B cell (primary cell): ENCODE measurements around the gene FRMD3. TPM values are rescaled to one million over a fixed set of nuclear protein-coding genes. Genes with fewer than 3 reads are reported as not detected.

Experiments
- ATAC-seq: fragments of 200-7000 bp; cut with Tn5 transposase; one replicate; pipeline ENCODE4 v1.10.0; 2021; ENCODE audit warnings: low read depth, mild to moderate bottlenecking, moderate number of reproducible peaks, moderate library complexity
- CTCF ChIA-PET: fragments of 350-600 bp; sonication (Branson Sonifier 250); formaldehyde crosslinking; loops from one replicate; lab custom pipeline; 2021; ENCODE audit warnings: antibody characterized with exemption, inconsistent platforms; lab: Charles Lee
- POLR2A ChIA-PET: fragments of 350-600 bp; sonication (Branson Sonifier 250); formaldehyde crosslinking; loops from one replicate; lab custom pipeline; 2021; ENCODE audit warnings: antibody characterized with exemption; lab: Charles Lee
- DNase-seq: peaks from one replicate; pipeline ENCODE4 v3.0.0; 2013
- H2AFZ ChIP-seq: 2 replicates; pipeline ENCODE4 v1.6.1; 2012; ENCODE audit warnings: mild to moderate bottlenecking, low read depth, low read length; ENCODE audit not compliant: insufficient read depth, poor library complexity, severe bottlenecking
- H3K27ac ChIP-seq, 2 donors: 1 replicate in 1 of 2; 2 replicates in 1 of 2; pipeline ENCODE4 v1.5.1; 2012 to 2013; ENCODE audit warnings: low read length in 2 of 2, mild to moderate bottlenecking in 2 of 2, moderate library complexity in 1 of 2
- H3K27me3 ChIP-seq, 4 experiments: fragments of 200-600 bp in 1 of 4; sonication (generic) in 1 of 4; replicated peaks in 1 of 4; 1 replicate in 2 of 4; 2 replicates in 2 of 4; pipeline versions ENCODE4 v1.6.1 to v1.7.0; 2013 to 2016; ENCODE audit warnings: low read length in 3 of 4, mild to moderate bottlenecking in 2 of 4, mixed read lengths in 1 of 4, moderate library complexity in 1 of 4; ENCODE audit not compliant: insufficient read depth in 4 of 4, control insufficient read depth in 3 of 4; ENCODE audit errors: control extremely low read depth in 1 of 4
- H3K36me3 ChIP-seq, 2 experiments: replicated peaks in 1 of 2; 1 replicate in 1 of 2; 2 replicates in 1 of 2; pipeline versions ENCODE4 v1.6.1 to v1.7.1; 2013; ENCODE audit warnings: low read length in 1 of 2; ENCODE audit not compliant: insufficient read depth in 2 of 2, control insufficient read depth in 1 of 2; ENCODE audit errors: control extremely low read depth in 1 of 2, extremely low read depth in 1 of 2
- H3K4me1 ChIP-seq, 2 donors: fragments of 200-600 bp in 1 of 2; sonication (generic) in 1 of 2; 1 replicate in 1 of 2; 2 replicates in 1 of 2; pipeline versions ENCODE4 v1.5.1 to v1.6.1; 2013 to 2017; ENCODE audit warnings: low read length in 2 of 2; ENCODE audit not compliant: control insufficient read depth in 2 of 2, insufficient read depth in 2 of 2
- H3K4me2 ChIP-seq: replicated peaks from 2 replicates; pipeline ENCODE3; 2012; ENCODE audit warnings: mild to moderate bottlenecking, low read depth, low read length; ENCODE audit not compliant: poor library complexity, severe bottlenecking
- H3K4me3 ChIP-seq, 5 experiments: fragments of 200-600 bp in 1 of 5; sonication (generic) in 1 of 5; 1 replicate in 3 of 5; 2 replicates in 2 of 5; pipeline versions ENCODE4 v1.5.1 to v1.7.0; 2011 to 2016; ENCODE audit warnings: low read length in 4 of 5, mild to moderate bottlenecking in 4 of 5, low read depth in 2 of 5, control low read depth in 1 of 5, moderate library complexity in 1 of 5; ENCODE audit not compliant: insufficient read depth in 1 of 5; ENCODE audit errors: control extremely low read depth in 1 of 5, extremely low read depth in 1 of 5
- H3K79me2 ChIP-seq: fragments of 200-600 bp; sonication (generic); one replicate; pipeline ENCODE4 v1.6.0; 2016; ENCODE audit warnings: low read length; ENCODE audit not compliant: control insufficient read depth, insufficient read depth
- H3K9ac ChIP-seq: fragments of 200-600 bp; sonication (generic); 2 replicates; pipeline ENCODE4 v1.6.1; 2017; ENCODE audit warnings: mild to moderate bottlenecking, low read length, moderate library complexity
- H3K9me3 ChIP-seq, 3 donors: one replicate each; pipeline versions ENCODE4 v1.6.1 to v1.7.1; 2013; ENCODE audit warnings: low read length in 2 of 3; ENCODE audit not compliant: control insufficient read depth in 2 of 3, insufficient read depth in 1 of 3; ENCODE audit errors: control extremely low read depth in 1 of 3
- H4K20me1 ChIP-seq: 2 replicates; pipeline ENCODE4 v1.6.0; 2012; ENCODE audit warnings: mild to moderate bottlenecking, low read length; ENCODE audit not compliant: insufficient read depth, control insufficient read depth, poor library complexity, severe bottlenecking
- H3K27ac Mint-ChIP-seq: one replicate; pipeline ENCODE4 v1.8.0; 2021; ENCODE audit warnings: mixed read lengths
- H3K27me3 Mint-ChIP-seq: one replicate; pipeline ENCODE4 v1.8.0; 2021; ENCODE audit warnings: mixed read lengths
- H3K4me1 Mint-ChIP-seq: one replicate; pipeline ENCODE4 v1.8.0; 2021; ENCODE audit warnings: mixed read lengths
- H3K4me3 Mint-ChIP-seq: one replicate; pipeline ENCODE4 v1.8.0; 2021; ENCODE audit warnings: mixed read lengths
- H3K9me3 Mint-ChIP-seq: one replicate; pipeline ENCODE4 v1.8.0; 2022; ENCODE audit warnings: mixed read lengths; ENCODE audit not compliant: insufficient read depth
- CTCF ChIP-seq: fragments of 200-600 bp; IDR thresholded peaks from one replicate; pipeline ENCODE4 v1.8.0; 2022; ENCODE audit warnings: antibody characterized with exemption, mild to moderate bottlenecking
- EZH2 ChIP-seq: IDR thresholded peaks from 2 replicates; pipeline ENCODE4 v1.6.1; 2012; ENCODE audit warnings: borderline replicate concordance, low read depth, mild to moderate bottlenecking, moderate library complexity, low read length; ENCODE audit not compliant: insufficient read depth, poor library complexity, severe bottlenecking
- WGBS: methylation state at CpG from one replicate; pipeline ENCODE4 v1.1.5; 2013; ENCODE audit warnings: missing lambda C conversion rate; ENCODE audit not compliant: insufficient coverage; 5-methylcytosine and 5-hydroxymethylcytosine counted together
- intact Hi-C: fragments of 100-400 bp; cut with micrococcal nuclease; formaldehyde crosslinking; loops from one replicate; pipeline ENCODE4 v1.10.0; 2022
- polyA plus RNA-seq: library from polyadenylated mRNA; depleted of rRNA; stranded (reverse); fragments of >200 nt; gene quantifications from 2 replicates; pipeline ENCODE4 v1.2.3, GENCODE V29; 2012
- total RNA-seq, 2 donors: library from RNA; stranded (reverse); fragments of 120-200 nt in 1 of 2; gene quantifications; 1 replicate in 1 of 2; 2 replicates in 1 of 2; pipeline versions ENCODE4 v1.2.3 to v1.2.4, GENCODE V29; 2013 to 2022

FRMD3 gene
- total and polyA plus RNA-seq, 2 donors (not counting 1 experiment from before 2014, with no cell fraction given), result 0.37 to 0.49 TPM

GRCh38 chr9:83557771-83558170 is 19.6 kb upstream of the FRMD3 start:
- CTCF ChIA-PET, result no interaction called here
- Mint-ChIP-seq H3K27me3 (peaks cover 6% of the 10 kb centered on the region), H3K4me3 (no peak overlapping the region), H3K9me3 (peaks cover 9% of the 10 kb centered on the region), H3K27ac (no peak overlapping the region), H3K4me1 (no peaks in the 10 kb centered on the region)
- no peak for ATAC-seq
- intact Hi-C loops, result no loop called here
- Histone ChIP-seq H3K4me3 (no peak overlapping the region), H3K27ac (no peak overlapping the region), H3K4me2 (no peak overlapping the region), H3K9ac (no peak overlapping the region), H3K27me3 (no peaks in the 10 kb centered on the region), H2AFZ (no peak overlapping the region), H3K79me2 (no peaks in the 10 kb centered on the region), H4K20me1 (no peaks in the 10 kb centered on the region), H3K36me3 (no peaks in the 10 kb centered on the region), H3K4me1 (no peaks in the 10 kb centered on the region), H3K9me3 (peaks cover 0 to 14% (median 0%) of the 10 kb centered on the region in 3 donors)
- no peak for DNase-seq
- TF ChIP-seq CTCF (no peak), EZH2 (no peak)
- POLR2A ChIA-PET, result no interaction called here

GRCh38 chr9:83557317-83557716 is 19.1 kb upstream of the FRMD3 start:
- WGBS, result no CpG with 5 or more reads among the region's 1 CpG
- no peaks in the 10 kb centered on the region for H3K4me1 Mint-ChIP-seq

More at GRCh38 chr9:83557317-83557716, 19.1 kb upstream of the FRMD3 start:
- peaks cover 9% of the 10 kb centered on the region for H3K9me3 Mint-ChIP-seq
- no peaks in the 10 kb centered on the region for H3K79me2 ChIP-seq
- H2AFZ ChIP-seq, result no peak overlapping the region
- H3K27me3 Mint-ChIP-seq, result peaks cover 6% of the 10 kb centered on the region
- intact Hi-C loops, result no loop called here
- peaks cover 0 to 14% (median 0%) of the 10 kb centered on the region in 3 donors for H3K9me3 ChIP-seq
- no peak overlapping the region for H3K4me2 ChIP-seq
- ChIA-PET CTCF (no interaction called here), POLR2A (no interaction called here)
- H4K20me1 ChIP-seq, result no peaks in the 10 kb centered on the region
- TF ChIP-seq EZH2 (no peak), CTCF (no peak)
- H3K9ac ChIP-seq, result no peak overlapping the region
- no peaks in the 10 kb centered on the region for H3K27me3 ChIP-seq
- DNase-seq (no peak), ATAC-seq (no peak)
- no peaks in the 10 kb centered on the region for H3K36me3 ChIP-seq
- no peak overlapping the region for H3K27ac Mint-ChIP-seq
- H3K4me1 ChIP-seq, result no peaks in the 10 kb centered on the region
- H3K4me3 Mint-ChIP-seq, result no peak overlapping the region
- no peak overlapping the region for H3K4me3 ChIP-seq
- H3K27ac ChIP-seq, result no peak overlapping the region
